HG03575 (cell line): ENCODE results near the gene COPE.

Experiments used
- ATAC-seq: cut with Tn5 transposase; IDR thresholded peaks from one replicate; pipeline ENCODE4 v1.9.1; 2021; ENCODE audit not compliant: unreplicated experiment, insufficient number of reproducible peaks, low FRiP score; ENCODE audit errors: extremely low read depth

The COPE gene

DNA sequence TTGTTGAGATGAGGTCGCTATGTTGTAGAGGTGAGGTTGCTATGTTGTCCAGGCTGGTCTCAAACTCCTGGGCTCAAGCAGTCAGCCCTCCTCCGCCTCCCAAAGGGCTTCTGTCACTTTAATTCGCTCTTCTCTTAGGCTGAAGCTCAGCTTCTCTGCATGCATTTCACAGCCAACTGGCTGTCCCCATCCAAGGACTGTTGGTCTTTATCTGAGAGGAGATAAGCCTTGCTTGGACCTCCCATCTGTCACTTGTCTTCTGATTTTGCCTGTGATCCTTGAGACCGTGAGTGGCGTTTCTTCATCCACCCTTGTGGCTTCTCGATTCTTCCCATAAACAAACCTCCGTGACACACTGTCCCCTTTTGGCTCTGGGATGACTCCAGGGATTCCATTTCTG, 47.6 kb downstream of the COPE start:
- ATAC-seq = no peak

DNA sequence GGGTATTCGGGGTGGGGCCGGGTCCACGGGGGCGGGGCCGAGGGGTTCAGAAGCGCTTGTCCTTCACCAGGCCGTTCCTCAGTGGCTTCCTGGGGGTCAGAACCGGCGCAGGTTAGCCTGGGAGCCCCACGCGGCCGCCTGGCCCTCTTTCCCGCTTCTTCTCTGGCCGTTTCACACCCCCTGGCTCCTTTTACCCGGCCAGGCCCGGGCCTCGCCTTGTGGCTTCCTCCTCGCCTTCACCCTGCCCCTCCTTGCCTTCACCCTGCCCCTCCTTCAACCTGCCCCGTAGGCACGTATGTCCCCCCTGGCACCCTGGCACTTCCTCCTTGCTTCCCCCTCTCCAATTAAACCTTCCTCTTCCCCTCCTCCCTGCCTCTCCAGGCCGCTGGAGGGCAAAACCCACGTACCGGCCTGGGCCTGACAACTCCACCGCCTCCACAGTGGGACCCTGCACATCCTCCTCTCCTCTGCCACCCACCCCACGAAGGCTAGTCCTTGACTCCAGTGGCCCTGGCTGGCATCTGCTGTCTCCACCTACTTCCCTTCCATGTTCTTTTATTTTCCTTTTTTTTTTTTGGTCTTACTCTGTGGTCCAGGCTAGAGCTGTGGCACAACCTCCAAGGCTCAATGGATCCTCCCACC, 48.5 kb downstream of the COPE start:
- ATAC-seq = no peak

DNA sequence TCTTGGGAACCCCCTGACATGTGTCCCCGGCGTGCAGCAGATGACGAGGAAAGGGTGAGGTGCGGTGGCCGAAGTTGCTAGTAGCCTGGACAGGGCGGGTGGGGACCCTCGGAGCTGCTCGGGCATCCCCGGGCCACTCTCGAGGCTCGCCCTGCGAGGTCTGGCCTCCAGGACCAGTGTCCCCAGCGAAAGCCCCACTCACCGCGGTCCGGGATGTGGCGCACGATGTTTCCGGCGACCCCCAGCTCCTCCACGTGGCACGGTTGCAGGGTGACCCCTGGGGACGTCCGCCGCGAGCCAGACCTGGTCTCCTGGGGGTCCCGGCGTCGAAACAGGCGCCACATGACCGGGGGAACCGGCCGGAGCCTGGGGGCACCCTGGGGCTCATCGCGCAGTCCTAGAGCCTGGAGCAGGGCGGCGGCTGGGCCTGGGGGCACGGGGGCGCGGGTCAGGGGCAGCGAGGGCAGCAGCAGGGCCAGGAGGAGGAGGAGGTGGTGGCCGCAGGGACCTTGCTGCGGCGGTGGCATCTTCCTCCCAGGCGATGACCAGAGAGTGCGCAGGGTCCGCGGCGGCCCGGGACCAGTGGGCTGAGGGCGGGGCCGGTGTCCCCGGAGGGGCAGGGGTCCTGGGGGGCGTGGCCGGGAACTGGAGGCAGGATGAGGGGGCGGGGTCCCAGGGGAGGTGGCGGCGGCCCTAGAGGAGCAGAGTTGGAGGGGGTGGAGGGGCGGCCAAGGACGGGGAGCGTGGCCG, 49.2 kb downstream of the COPE start:
- ATAC-seq = no peak

DNA sequence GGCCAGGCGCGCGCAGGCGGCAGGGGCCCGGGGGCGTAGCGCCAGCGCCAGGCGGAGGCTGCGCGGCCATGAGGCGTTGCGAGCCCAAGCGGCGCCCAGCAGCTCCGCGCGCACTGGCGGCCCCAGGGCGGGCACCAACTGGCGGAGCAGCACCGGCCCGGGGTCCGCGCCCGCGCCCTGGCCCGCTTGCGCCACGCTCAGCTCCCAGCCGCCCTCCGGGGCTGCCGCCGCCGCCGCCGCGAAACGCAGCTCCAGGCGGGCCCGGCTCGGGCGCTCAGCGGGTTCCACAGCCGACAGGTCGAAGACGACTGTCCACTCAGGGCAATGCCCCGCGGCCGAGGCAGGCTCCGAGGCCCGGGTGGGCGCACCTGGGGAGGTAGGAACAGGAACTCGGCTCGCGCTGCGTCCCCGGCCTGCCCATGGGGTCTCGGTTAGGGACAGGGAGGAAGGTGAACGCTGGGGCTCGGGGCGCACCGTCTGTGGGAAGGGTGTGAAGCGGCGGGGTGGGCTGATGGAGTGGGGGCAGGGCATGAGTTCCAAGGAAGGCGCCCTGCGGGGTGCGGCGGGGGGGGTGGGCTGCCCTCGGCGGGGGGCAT, 50.1 kb downstream of the COPE start:
- ATAC-seq = no peak

DNA sequence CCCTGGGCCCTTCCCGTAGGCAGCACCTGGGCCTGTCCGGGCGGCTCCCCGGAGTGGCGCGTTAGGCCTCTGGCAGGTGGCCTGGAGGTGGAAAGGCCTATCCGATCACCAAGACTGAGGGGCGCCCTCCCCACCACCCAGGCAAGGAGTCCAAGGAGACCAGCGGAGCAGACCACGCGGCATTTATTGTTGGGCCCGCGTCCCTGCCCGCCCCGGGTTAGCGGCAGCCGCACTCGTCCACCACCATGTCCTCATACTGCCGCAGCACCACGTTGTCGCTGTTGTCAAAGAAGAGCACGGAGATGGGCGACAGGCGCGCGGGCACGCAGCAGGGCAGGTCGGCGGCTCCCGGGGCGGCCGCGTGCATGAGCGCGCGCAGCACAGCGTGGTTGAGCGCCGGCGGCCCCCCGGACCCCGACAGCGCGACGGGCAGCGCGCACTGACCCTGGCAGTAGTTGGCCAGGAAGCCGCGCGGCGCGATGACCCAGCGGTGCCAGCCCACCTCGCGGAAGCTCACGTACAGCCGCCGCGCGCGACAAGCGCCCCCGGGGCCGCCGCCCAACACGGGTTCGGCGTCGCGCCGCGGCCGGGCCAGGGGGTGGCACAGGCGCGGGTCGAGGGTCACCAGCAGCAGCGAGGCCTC, 50.7 kb downstream of the COPE start:
- ATAC-seq = no peak

DNA sequence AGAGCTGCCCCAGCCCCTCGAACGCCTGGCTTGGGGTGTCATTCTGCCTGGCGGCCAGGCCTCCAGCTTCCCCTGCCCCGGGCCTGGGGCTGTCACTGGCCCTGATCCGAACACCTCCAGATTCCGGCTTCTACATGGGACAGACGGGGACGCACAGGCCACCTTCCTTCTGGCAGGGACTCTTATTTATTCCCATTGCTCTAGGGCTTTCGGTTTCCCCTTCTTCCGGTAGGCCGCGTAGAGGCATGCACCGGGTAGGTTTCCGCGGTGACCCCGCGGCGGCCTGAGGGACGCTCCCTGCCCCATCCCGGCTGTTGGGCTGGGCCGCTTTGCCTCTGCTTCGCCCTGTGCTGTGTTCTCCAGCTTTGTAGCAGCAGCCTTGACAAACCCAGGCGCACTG, 51.4 kb downstream of the COPE start:
- no peak for ATAC-seq

DNA sequence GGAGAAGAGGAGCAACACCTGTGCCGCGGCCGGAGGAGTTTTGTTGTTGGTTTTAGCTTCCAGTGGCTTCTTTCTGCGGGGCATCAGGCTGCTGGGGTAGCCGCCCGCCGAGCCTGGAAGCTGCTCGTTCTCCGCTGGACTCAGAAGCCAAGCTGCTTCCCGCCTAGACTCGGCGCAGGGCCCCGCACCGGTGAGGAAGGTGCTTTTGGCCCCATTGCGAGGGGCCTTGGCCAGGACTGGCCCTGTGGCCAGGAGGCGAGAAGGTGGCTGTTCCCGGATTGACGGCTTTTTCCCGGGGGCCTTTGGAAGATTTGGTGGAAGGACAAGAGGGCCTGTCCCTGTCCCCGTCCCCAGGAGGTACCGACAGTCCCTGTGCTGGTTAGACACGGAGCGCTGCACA, 52.0 kb downstream of the COPE start:
- no peak for ATAC-seq

DNA sequence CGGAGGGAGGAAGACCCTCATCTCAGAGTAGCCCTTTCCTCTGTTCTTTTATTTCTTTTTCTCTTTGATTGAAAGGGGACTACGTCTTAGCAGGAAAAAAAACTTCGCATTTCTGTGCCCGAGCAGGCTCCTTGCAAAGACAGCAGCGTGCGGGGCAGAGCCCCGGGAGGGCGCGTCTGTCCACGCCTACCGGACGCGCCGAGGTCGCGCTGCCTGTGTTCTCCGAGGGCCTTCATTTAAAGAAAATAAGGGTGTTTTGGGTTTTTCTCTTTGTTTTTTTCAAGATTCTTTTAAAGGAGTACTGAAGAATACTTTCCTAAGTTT, 52.4 kb downstream of the COPE start:
- no peak for ATAC-seq

DNA sequence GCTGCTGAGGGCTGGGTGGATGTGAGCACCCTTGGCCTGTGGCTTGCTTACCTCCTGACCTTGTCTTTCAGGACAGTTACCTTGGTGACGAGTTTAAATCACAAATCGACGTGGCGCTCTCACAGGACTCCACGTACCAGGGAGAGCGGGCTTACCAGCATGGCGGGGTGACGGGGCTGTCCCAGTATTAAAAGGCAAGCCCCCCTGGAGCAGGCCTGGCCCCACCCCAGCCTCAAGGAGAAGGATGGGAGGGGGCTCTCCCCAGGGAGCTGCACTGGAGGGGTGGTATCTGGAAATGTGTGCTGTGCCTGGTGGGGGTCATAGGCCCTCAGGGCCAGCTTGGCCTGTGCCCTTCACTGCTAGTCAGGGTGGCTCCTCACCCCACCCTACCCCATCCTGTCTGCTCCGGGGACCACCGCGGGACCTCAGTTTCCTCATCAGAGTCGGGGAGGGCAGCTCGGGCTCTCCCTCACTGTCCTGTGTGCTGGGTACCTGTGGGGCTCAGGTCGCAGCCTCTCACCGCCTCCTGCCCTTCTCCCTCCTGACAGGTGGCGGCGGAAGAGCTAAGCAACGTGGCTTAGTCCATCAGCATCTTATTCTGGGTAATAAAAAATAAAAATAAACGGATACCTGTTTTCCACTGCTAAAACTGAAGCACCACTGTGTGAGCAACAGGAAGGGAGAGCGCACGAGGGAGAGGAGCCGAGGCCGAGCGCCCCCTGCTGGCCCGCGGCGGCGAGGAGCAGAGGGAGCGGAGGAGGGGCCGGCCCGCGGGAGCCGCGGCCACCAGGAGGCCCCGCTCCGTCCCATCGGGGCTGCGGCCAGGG, 53.0 kb downstream of the COPE start:
- no peak for ATAC-seq

DNA sequence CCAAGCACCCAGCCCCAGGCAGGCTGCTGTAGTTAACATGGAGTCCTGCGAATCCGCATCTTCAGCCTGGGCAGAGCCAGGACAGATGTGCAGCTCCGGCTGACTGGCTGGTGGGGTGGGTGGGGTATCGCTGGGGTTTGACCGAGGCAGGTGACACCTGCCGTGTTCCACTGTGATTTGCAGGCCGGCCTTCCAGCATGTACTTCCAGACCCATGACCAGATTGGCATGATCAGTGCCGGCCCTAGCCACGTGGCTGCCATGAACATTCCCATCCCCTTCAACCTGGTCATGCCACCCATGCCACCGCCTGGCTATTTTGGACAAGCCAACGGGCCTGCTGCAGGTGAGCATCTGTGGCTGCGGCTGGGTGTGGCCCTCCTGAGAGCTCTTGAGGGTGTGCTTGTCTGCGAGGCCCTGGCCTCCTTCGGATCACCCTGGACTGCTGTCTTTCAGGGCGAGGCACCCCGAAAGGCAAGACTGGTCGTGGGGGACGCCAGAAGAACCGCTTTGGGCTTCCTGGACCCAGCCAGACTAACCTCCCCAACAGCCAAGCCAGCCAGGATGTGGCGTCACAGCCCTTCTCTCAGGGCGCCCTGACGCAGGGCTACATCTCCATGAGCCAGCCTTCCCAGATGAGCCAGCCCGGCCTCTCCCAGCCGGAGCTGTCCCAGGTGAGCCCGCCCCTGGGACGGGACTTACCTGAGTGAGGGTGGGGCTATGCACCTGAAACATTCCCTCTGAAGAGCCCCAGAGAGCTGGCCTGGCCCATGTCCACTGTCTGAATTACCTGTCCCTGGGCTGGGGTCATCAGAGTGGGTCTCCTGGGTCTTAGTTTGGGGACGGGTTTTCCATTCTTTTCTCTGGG, 53.8 kb downstream of the COPE start:
- no peak for ATAC-seq

DNA sequence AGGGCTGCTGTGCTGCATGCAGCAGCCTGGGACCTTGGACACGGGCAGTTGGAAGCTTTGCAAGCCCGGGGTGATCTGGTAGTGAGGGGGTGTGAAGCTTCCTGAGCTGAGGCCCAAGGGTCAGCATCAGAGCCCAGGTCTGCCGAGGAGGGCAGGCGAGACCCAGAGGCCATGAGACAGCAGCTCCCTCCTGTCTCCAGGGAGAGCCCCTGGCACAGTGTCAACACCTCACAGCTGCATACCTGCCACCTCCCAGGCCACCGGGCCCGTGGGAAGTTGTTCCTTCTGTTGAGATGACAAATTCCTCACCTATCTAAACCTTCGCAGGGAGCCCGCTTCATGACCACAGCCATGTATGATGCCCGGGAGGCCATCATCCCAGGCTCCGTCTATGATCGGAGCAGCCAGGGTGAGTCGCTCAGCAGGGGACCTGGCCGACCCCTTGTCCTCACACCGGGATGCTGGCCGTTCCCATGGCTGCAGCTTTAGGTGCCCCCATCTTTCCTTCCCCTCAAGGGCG, 55.3 kb downstream of the COPE start:
- no peak for ATAC-seq

DNA sequence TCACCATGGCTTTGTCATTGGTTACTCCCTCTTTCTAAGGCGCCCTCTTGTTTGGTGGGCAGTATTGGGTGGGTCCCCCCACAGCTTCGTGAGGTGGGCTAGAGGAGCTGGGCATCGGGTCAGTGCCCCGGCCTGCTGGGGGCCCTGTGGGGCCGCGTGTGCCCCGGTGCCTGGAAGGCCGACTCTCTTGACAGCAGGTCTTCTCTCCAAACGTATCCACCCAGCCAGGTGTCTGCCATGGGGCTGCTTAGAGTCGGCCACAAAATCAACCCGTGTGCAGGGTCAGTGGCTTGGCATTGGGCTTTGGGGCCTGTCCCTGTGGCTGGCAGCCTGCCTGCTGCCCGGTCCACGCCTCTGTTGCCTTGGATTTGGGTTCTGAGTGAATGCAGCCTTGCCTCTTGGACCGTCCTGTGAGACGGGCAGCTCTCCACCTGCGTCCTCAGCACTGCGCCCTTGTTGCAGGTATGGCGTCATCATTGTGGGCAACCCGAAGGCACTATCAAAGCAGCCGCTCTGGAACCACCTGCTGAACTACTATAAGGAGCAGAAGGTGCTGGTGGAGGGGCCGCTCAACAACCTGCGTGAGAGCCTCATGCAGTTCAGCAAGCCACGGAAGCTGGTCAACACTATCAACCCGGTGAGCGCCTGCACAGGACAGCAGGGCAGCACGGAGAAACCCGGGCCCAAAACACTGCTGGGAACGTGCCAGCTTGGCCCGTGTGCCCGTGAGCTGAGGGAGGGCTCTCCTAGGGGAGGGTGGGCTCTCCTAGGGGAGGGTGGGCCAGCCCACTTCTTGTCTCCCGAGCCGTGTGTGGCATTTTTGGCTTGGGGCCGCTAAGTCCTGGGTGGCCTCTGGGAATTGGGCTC, 56.0 kb downstream of the COPE start:
- ATAC-seq = no peak

DNA sequence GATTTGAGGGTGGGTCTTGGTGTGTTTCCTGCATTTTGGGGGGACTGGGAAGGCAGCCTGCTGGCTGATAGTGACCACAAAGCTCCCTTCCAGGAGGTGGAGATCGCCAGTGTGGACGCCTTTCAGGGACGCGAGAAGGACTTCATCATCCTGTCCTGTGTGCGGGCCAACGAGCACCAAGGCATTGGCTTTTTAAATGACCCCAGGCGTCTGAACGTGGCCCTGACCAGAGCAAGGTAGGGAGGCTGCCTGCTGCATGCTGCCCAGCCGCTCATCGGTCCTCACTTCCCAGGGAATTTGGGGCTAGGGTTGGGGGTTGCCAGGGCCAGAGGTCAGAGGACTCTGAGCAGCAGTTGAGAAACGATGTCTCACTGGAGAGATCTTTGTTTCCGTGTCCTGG, 57.3 kb downstream of the COPE start:
- no peak for ATAC-seq

DNA sequence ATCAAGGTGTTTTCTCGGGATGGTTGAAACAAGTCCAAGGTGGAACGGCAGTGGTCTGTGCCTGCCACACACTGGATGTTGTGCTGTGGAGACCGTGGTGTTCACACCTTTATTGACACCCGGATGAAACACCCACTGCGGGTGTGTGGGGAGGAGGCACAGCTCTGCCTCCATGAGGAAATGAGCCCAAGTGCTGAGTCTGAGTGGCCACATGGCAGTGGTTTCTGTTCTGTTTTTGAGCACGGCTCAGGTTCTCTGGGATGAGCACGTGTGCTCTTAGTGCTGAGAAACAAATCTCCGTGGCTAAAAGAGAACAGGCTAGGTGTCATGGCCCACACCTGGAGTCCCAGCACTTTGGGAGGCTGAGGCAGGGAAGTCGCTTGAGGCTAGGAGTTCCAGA, 58.0 kb downstream of the COPE start:
- no peak for ATAC-seq

DNA sequence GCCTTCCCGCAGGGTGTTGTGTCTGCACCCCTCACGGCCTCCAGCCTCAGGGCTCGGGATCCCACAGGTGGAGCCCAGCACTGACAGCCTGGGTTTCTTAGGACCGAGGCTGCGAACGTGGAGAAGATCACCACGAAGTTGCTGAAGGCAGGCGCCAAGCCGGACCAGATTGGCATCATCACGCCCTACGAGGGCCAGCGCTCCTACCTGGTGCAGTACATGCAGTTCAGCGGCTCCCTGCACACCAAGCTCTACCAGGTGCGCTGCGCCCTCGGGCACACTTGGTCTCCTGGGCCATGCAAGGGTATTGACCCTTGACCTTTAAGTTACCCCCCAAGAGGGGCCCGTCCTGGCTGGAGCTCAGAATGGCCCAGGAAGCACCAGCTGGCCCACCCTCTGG, 58.5 kb downstream of the COPE start:
- ATAC-seq = no peak

DNA sequence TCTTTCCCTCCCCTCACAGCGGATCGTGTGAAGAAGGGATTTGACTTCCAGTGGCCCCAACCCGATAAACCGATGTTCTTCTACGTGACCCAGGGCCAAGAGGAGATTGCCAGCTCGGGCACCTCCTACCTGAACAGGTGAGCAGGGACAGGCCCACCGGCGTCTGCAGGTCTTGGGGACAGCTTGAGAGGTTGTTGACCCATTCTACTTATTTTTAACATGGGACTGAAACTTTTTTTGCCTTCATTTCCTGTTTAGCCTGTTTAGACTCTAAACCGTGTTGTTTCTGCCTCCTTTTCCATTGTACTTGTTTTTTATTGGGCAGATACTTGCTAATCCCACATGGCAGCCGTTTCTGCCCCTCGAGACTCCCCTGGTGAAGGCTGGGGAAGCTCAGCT, 58.9 kb downstream of the COPE start:
- no peak for ATAC-seq

DNA sequence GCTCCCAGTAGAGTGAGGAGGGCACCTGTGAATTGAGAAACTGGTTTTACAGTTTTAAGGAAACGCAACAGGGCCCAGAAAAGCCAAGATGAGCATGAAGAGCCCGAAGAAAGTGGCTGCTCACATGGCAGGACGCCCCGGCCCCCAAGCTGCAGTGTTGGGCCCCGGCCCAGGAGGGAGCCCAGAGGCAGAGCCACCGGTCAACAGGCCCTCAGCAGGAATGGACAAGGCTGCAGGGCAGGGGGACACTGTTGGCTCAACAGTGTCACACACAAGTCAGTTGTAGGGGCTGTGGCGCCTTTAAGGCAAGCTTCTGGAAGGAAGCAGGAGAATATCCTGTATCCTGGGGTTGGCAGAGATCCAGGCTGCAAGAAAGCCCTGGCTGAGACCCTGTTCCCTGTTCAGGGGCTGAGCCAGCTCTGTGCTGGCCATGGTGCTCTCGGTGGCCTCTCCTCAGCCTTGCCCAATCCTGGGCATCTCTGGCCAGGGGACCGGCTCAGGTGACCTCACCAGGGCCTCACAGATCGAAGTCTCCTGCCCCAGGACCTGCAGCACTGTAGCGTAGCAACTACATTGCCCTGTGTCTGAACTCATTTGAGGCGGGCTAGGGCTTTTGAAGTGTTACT, 59.4 kb downstream of the COPE start:
- ATAC-seq = no peak
